CD14-positive monocyte (primary cell): Measurements from ENCODE around the gene TMEM259. TPM values are rescaled to one million over a fixed set of nuclear protein-coding genes. Genes with fewer than 3 reads are reported as not detected.

Experiments
- DNase-seq, 3 donors: peaks; one replicate each; pipeline ENCODE4 v3.0.0-alpha.2; 2011 to 2022
- H2AFZ ChIP-seq: 2 replicates; pipeline ENCODE4 v1.6.0; 2012; ENCODE audit warnings: mild to moderate bottlenecking, low read depth, low read length, inconsistent platforms; ENCODE audit not compliant: insufficient read depth, poor library complexity, severe bottlenecking
- H3K27ac ChIP-seq, 2 donors: 1 replicate in 1 of 2; 2 replicates in 1 of 2; pipeline ENCODE4 v1.5.1; 2012 to 2013; ENCODE audit warnings: low read length in 2 of 2, control low read depth in 1 of 2, inconsistent platforms in 1 of 2, low read depth in 1 of 2, mild to moderate bottlenecking in 1 of 2
- H3K27me3 ChIP-seq, 2 donors: one replicate each; pipeline versions ENCODE4 v1.6.0 to v1.6.1; 2011 to 2013; ENCODE audit warnings: low read length in 2 of 2; ENCODE audit not compliant: control insufficient read depth in 2 of 2, insufficient read depth in 2 of 2
- H3K36me3 ChIP-seq, 2 donors: replicated peaks in 1 of 2; 1 replicate in 1 of 2; 2 replicates in 1 of 2; pipeline versions ENCODE4 v1.5.1 to v1.6.1; 2012 to 2013; ENCODE audit warnings: low read length in 2 of 2, control low read depth in 1 of 2, inconsistent platforms in 1 of 2, mild to moderate bottlenecking in 1 of 2; ENCODE audit not compliant: insufficient read depth in 2 of 2, control insufficient read depth in 1 of 2
- H3K4me1 ChIP-seq, 2 donors: 1 replicate in 1 of 2; 2 replicates in 1 of 2; pipeline versions ENCODE4 v1.5.1 to v1.6.1; 2012 to 2013; ENCODE audit warnings: low read length in 2 of 2, control low read depth in 1 of 2, inconsistent platforms in 1 of 2, mild to moderate bottlenecking in 1 of 2, moderate library complexity in 1 of 2; ENCODE audit not compliant: insufficient read depth in 2 of 2, control insufficient read depth in 1 of 2
- H3K4me2 ChIP-seq: replicated peaks from 2 replicates; pipeline ENCODE3; 2012; ENCODE audit warnings: low read length, moderate library complexity, mild to moderate bottlenecking; ENCODE audit not compliant: poor library complexity, severe bottlenecking; ENCODE audit errors: extremely low read depth
- H3K4me3 ChIP-seq, 3 experiments: fragments of 200-600 bp in 1 of 3; sonication (generic) in 1 of 3; replicated peaks in 1 of 3; 1 replicate in 2 of 3; 2 replicates in 1 of 3; pipeline ENCODE4 v1.5.1; 2011 to 2013; ENCODE audit warnings: low read length in 3 of 3, mild to moderate bottlenecking in 3 of 3, control low read depth in 2 of 3, low read depth in 2 of 3, inconsistent platforms in 1 of 3, moderate library complexity in 1 of 3
- H3K79me2 ChIP-seq: 2 replicates; pipeline ENCODE4 v1.6.0; 2012; ENCODE audit warnings: mild to moderate bottlenecking, control low read depth, inconsistent platforms, low read length, moderate library complexity; ENCODE audit not compliant: insufficient read depth
- H3K9ac ChIP-seq: 2 replicates; pipeline ENCODE4 v1.6.0; 2017; ENCODE audit warnings: low read length, mild to moderate bottlenecking; ENCODE audit not compliant: insufficient read depth, poor library complexity, severe bottlenecking
- H3K9me3 ChIP-seq, 2 donors: replicated peaks in 1 of 2; 1 replicate in 1 of 2; 2 replicates in 1 of 2; pipeline versions ENCODE4 v1.5.1 to v1.6.1; 2012 to 2013; ENCODE audit warnings: low read length in 2 of 2, control low read depth in 1 of 2; ENCODE audit not compliant: control insufficient read depth in 1 of 2, insufficient read depth in 1 of 2
- H4K20me1 ChIP-seq: 2 replicates; pipeline ENCODE4 v1.6.0; 2012; ENCODE audit warnings: mild to moderate bottlenecking, low read length, control low read depth, moderate library complexity; ENCODE audit not compliant: insufficient read depth
- H3K27ac Mint-ChIP-seq, 7 donors: one replicate each; pipeline ENCODE4 v1.8.0; 2020; ENCODE audit warnings: mild to moderate bottlenecking in 7 of 7, mixed read lengths in 7 of 7, moderate library complexity in 6 of 7, inconsistent platforms in 2 of 7
- H3K27me3 Mint-ChIP-seq, 3 donors: one replicate each; pipeline ENCODE4 v1.8.0; 2021 to 2022; ENCODE audit warnings: low read depth in 3 of 3, mild to moderate bottlenecking in 3 of 3, mixed read lengths in 3 of 3, moderate library complexity in 3 of 3, inconsistent platforms in 1 of 3
- H3K36me3 Mint-ChIP-seq, 2 donors: one replicate each; pipeline ENCODE4 v1.8.0; 2020; ENCODE audit warnings: mixed read lengths in 2 of 2, inconsistent platforms in 1 of 2, mild to moderate bottlenecking in 1 of 2
- H3K4me1 Mint-ChIP-seq: one replicate; pipeline ENCODE4 v1.8.0; 2020; ENCODE audit warnings: mild to moderate bottlenecking, mixed read lengths
- H3K4me3 Mint-ChIP-seq, 2 donors: one replicate each; pipeline ENCODE4 v1.8.0; 2020; ENCODE audit warnings: mild to moderate bottlenecking in 2 of 2, mixed read lengths in 2 of 2, moderate library complexity in 1 of 2
- H3K9me3 Mint-ChIP-seq, 7 donors: one replicate each; pipeline ENCODE4 v1.8.0; 2020 to 2022; ENCODE audit warnings: mixed read lengths in 7 of 7, mild to moderate bottlenecking in 6 of 7, moderate library complexity in 6 of 7, inconsistent platforms in 2 of 7
- WGBS: methylation state at CpG from one replicate; pipeline ENCODE4 v1.1.5; 2013; ENCODE audit warnings: missing lambda C conversion rate; ENCODE audit not compliant: insufficient coverage; 5-methylcytosine and 5-hydroxymethylcytosine counted together
- intact Hi-C, 2 donors: fragments of 100-400 bp; cut with micrococcal nuclease; formaldehyde crosslinking; loops; one replicate each; pipeline versions ENCODE4 v1.15.0 to v1.15.1; 2023
- polyA plus RNA-seq, 3 donors: library from polyadenylated mRNA; depleted of rRNA in 1 of 3; unstranded in 2 of 3; stranded (reverse) in 1 of 3; fragments of 300-500 nt in 2 of 3; fragments of >200 nt in 1 of 3; fragmentation: Illumina TruSeq in 2 of 3; gene quantifications; 1 replicate in 2 of 3; 2 replicates in 1 of 3; pipeline ENCODE4 v1.2.3, GENCODE V29; 2012 to 2021
- TF ChIP-seq, protein P1 (sequence below): fragments of 200-600 bp; IDR thresholded peaks from one replicate; pipeline ENCODE4 v1.8.0; 2022; ENCODE audit warnings: antibody characterized with exemption, mild to moderate bottlenecking

Gene TMEM259
- polyA plus RNA-seq, 3 donors, result 37.4 to 417 (median 45.0) TPM

DNA sequence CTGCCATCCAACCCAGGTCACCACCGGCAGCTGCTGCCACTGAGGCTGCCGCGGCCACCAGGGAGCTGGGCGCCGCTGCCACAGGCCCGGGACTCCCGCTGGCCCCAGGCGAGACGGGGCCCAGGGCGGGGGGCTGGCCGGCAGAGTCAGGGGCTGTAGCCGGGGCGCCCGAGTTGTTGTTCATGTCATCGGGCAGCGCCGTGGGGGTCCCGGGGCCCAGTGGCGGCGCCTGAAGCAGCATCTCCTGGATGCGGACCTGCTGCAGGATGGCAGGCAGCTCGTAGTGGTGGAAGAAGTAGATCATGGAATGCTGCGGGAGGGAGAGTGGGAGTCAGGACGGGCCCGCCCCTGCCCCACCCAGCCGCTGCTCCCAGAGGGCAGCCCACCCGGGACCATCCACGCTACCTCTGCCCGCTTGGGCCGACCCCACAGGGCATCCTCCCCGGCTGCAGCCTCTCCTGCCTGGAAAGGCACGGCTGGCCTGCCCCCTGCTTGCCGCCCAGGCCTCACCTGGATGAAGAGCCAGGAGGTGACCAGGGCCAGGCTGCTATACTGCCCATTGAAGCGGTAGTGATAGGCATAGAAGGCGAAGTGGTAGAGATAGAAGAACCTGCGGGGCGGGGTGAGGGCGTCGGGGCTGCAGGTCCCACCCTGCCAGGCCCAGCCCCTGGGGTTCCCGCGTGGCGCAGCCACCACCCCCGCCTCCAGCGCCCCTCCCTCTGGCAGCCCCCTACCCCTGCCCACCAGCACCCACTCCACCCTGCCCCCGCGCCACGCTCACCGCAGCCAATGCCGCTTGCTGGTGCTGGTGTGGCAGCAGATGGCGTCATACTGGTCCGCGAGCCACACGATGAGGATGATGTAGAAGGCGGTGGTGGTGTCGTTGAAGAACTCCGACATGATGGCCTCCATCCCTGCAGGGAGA is 10.1 kb downstream of the TMEM259 start:
- Histone ChIP-seq H2AFZ (no peak overlapping the region), H3K36me3 (peaks cover 41 to 56% of the 10 kb centered on the region in 2 donors), H3K27me3 (no peaks in the 10 kb centered on the region), H3K79me2 (peaks cover 28% of the 10 kb centered on the region), H3K4me3 (no peak overlapping the region), H4K20me1 (peaks cover 76% of the 10 kb centered on the region), H3K4me1 (no peaks in the 10 kb centered on the region), H3K9ac (no peak overlapping the region), H3K27ac (no peak overlapping the region), H3K4me2 (no peak overlapping the region), H3K9me3 (no peaks in the 10 kb centered on the region)
- DNase-seq, result no peak
- Mint-ChIP-seq H3K36me3 (peaks cover 17 to 39% of the 10 kb centered on the region in 2 donors), H3K9me3 (peaks cover 0 to 3% (median 0%) of the 10 kb centered on the region in 7 donors), H3K4me3 (no peak overlapping the region), H3K27me3 (peaks cover 0 to 3% (median 2%) of the 10 kb centered on the region in 3 donors), H3K4me1 (no peaks in the 10 kb centered on the region), H3K27ac (no peak overlapping the region)
- TF ChIP-seq, protein P1, sequence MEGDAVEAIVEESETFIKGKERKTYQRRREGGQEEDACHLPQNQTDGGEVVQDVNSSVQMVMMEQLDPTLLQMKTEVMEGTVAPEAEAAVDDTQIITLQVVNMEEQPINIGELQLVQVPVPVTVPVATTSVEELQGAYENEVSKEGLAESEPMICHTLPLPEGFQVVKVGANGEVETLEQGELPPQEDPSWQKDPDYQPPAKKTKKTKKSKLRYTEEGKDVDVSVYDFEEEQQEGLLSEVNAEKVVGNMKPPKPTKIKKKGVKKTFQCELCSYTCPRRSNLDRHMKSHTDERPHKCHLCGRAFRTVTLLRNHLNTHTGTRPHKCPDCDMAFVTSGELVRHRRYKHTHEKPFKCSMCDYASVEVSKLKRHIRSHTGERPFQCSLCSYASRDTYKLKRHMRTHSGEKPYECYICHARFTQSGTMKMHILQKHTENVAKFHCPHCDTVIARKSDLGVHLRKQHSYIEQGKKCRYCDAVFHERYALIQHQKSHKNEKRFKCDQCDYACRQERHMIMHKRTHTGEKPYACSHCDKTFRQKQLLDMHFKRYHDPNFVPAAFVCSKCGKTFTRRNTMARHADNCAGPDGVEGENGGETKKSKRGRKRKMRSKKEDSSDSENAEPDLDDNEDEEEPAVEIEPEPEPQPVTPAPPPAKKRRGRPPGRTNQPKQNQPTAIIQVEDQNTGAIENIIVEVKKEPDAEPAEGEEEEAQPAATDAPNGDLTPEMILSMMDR, result no peak
- WGBS, result 94% methylated on average over 37 of the region's 56 CpGs
- intact Hi-C loops, result no loop called here

- WGBS, result 98% methylated on average over 20 of the region's 29 CpGs
- no peak overlapping the region for H2AFZ ChIP-seq
- intact Hi-C loops, result no loop called here
Observed at GRCh38 chr19:1009981-1010538, 10.9 kb downstream of the TMEM259 start.

More at GRCh38 chr19:1009981-1010538, 10.9 kb downstream of the TMEM259 start:
- Histone ChIP-seq H3K27ac (no peak overlapping the region), H3K27me3 (no peaks in the 10 kb centered on the region), H3K4me1 (no peaks in the 10 kb centered on the region), H3K79me2 (peaks cover 20% of the 10 kb centered on the region), H3K4me3 (no peak overlapping the region), H3K9me3 (no peaks in the 10 kb centered on the region), H4K20me1 (peaks cover 68% of the 10 kb centered on the region), H3K36me3 (peaks cover 41 to 56% of the 10 kb centered on the region in 2 donors), H3K9ac (no peak overlapping the region), H3K4me2 (no peak overlapping the region)
- no peaks in the 10 kb centered on the region for H3K4me1 Mint-ChIP-seq
- H3K27ac Mint-ChIP-seq, result no peak overlapping the region
- peaks cover 0 to 4% (median 2%) of the 10 kb centered on the region in 3 donors for H3K27me3 Mint-ChIP-seq
- DNase-seq, result no peak
- peaks cover 0 to 3% (median under 1%) of the 10 kb centered on the region in 7 donors for H3K9me3 Mint-ChIP-seq
- TF ChIP-seq, protein P1, result no peak
- peaks cover 17 to 36% of the 10 kb centered on the region in 2 donors for H3K36me3 Mint-ChIP-seq
- H3K4me3 Mint-ChIP-seq, result no peak overlapping the region
